ENCODE data around the gene GPS1.

DNA sequence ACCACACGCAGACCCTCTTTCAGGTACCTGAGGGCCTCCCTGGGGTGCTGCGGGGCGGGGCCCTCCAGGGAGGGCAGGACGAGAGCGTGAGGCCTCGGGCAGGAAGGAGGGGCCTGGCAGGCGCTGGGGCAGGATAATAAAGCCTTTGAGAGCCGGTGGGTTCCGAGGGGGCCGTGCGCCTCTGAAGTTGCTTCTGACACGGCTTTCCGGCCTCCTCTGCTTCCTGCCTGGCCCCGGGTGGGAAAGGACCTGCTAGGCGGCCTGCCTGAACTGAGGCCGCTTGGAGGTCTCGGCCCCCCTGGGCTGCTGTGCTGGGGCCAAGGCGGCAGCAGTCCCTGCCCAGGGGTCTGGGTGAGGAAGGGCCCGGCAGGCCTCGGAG is 39.4 kb upstream of the GPS1 start:
- TF ChIP-seq, protein P1, sequence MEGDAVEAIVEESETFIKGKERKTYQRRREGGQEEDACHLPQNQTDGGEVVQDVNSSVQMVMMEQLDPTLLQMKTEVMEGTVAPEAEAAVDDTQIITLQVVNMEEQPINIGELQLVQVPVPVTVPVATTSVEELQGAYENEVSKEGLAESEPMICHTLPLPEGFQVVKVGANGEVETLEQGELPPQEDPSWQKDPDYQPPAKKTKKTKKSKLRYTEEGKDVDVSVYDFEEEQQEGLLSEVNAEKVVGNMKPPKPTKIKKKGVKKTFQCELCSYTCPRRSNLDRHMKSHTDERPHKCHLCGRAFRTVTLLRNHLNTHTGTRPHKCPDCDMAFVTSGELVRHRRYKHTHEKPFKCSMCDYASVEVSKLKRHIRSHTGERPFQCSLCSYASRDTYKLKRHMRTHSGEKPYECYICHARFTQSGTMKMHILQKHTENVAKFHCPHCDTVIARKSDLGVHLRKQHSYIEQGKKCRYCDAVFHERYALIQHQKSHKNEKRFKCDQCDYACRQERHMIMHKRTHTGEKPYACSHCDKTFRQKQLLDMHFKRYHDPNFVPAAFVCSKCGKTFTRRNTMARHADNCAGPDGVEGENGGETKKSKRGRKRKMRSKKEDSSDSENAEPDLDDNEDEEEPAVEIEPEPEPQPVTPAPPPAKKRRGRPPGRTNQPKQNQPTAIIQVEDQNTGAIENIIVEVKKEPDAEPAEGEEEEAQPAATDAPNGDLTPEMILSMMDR (IDR thresholded peaks at IDR 0.05; ENCODE audit: poor library complexity): no peak
- TF ChIP-seq EZH2 (IDR thresholded peaks at IDR 0.05; ENCODE audit: borderline replicate concordance): no peak
- TF ChIP-seq EZH2phosphoT487 (IDR thresholded peaks at IDR 0.05; ENCODE audit: low read depth, severe bottlenecking, unreplicated experiment): no peak
